Chondrocyte (in vitro differentiated cells): ENCODE results near the gene S1PR1. TPM values are rescaled to one million over a fixed set of nuclear protein-coding genes. Genes with fewer than 3 reads are reported as not detected.

ENCODE experiments used
- DNase-seq: peaks from one replicate; pipeline ENCODE4 v3.0.0; 2021; ENCODE audit warnings: mixed read lengths, low spot score
- H3K27ac Mint-ChIP-seq: one replicate; pipeline ENCODE4 v1.8.0; 2021; ENCODE audit warnings: mild to moderate bottlenecking, moderate library complexity, mixed read lengths; ENCODE audit not compliant: unreplicated experiment
- H3K27me3 Mint-ChIP-seq: 2 replicates; pipeline ENCODE4 v1.8.0; 2021; ENCODE audit warnings: low read depth, mixed read lengths
- H3K36me3 Mint-ChIP-seq: 2 replicates; pipeline ENCODE4 v1.8.0; 2021; ENCODE audit warnings: low read depth, mixed read lengths
- H3K4me1 Mint-ChIP-seq: 2 replicates; pipeline ENCODE4 v1.8.0; 2021; ENCODE audit warnings: low read depth, mild to moderate bottlenecking, mixed read lengths
- H3K4me3 Mint-ChIP-seq: one replicate; pipeline ENCODE4 v1.8.0; 2021; ENCODE audit warnings: mild to moderate bottlenecking, moderate library complexity, mixed read lengths; ENCODE audit not compliant: unreplicated experiment
- H3K9me3 Mint-ChIP-seq: 2 replicates; pipeline ENCODE4 v1.8.0; 2021; ENCODE audit warnings: low read depth, mixed read lengths
- total RNA-seq: library from RNA; stranded (reverse); gene quantifications from 3 replicates; pipeline ENCODE4 v1.2.1, GENCODE V29; 2021
- TF ChIP-seq, protein P1 (sequence below): fragments of 200-600 bp; sonication (generic); IDR thresholded peaks from 2 replicates; pipeline ENCODE4 v1.5.0; 2021; ENCODE audit warnings: antibody characterized with exemption, mild to moderate bottlenecking, moderate library complexity

The S1PR1 gene
- total RNA-seq, 1 donor from 2014 or later: 0.40 TPM

GRCh38 chr1:101282314-101283038 is 45.7 kb downstream of the S1PR1 start:
- H3K4me1 Mint-ChIP-seq: peaks cover 9% of the 10 kb centered on the region
- H3K9me3 Mint-ChIP-seq: peaks cover 2% of the 10 kb centered on the region
- H3K27ac Mint-ChIP-seq: no peak overlapping the region

DNA sequence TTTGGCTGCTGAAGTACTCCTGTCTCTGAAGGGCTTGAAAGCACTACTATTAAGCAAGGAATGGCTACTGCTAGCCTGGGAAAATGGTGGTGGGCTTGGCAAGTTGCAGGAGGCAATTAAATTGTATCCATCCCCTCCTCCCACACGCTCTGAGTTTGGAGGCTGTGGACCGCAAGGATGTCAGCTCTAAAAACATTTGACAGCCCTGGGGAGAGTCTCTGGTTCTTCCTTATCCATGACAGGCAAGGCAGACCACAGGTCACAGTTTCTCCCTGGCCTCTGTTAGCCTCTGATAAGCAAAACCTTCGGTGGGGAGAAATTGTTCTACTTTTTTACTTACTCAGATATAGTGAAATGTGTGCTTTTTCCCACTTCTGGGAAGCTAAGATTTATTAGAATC is 46.6 kb downstream of the S1PR1 start:
- Mint-ChIP-seq H3K36me3 (no peaks in the 10 kb centered on the region), H3K4me1 (peaks cover 9% of the 10 kb centered on the region), H3K27ac (no peak overlapping the region), H3K9me3 (peaks cover 2% of the 10 kb centered on the region), H3K27me3 (peaks cover 2% of the 10 kb centered on the region), H3K4me3 (no peak overlapping the region)
- TF ChIP-seq, protein P1, sequence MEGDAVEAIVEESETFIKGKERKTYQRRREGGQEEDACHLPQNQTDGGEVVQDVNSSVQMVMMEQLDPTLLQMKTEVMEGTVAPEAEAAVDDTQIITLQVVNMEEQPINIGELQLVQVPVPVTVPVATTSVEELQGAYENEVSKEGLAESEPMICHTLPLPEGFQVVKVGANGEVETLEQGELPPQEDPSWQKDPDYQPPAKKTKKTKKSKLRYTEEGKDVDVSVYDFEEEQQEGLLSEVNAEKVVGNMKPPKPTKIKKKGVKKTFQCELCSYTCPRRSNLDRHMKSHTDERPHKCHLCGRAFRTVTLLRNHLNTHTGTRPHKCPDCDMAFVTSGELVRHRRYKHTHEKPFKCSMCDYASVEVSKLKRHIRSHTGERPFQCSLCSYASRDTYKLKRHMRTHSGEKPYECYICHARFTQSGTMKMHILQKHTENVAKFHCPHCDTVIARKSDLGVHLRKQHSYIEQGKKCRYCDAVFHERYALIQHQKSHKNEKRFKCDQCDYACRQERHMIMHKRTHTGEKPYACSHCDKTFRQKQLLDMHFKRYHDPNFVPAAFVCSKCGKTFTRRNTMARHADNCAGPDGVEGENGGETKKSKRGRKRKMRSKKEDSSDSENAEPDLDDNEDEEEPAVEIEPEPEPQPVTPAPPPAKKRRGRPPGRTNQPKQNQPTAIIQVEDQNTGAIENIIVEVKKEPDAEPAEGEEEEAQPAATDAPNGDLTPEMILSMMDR: no peak
- DNase-seq: no peak

More at GRCh38 chr1:101282314-101283038, 45.7 kb downstream of the S1PR1 start:
- H3K36me3 Mint-ChIP-seq: no peaks in the 10 kb centered on the region
- H3K4me3 Mint-ChIP-seq: no peak overlapping the region
- TF ChIP-seq, protein P1: no peak
- DNase-seq: no peak
- peaks cover 4% of the 10 kb centered on the region for H3K27me3 Mint-ChIP-seq

DNA sequence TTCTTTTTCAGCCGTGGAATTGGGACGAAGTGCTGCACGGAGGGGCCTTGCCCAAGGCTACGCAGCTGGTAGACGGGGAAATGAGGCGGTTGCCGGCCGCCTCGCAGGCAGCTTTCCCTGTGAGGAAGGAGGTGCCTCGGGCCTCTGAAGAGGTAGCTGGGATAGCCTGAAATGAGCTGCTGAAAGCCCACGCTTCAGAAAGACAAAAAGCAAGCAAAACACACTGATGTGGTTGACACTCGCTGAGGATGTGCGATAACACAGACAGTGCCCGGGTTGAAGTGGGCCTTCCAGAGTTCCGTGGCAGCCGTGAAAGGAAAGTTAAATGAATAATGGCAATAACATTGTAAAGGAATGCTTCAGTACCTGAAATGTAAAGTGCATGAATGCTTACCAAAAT is 47.2 kb downstream of the S1PR1 start:
- Mint-ChIP-seq H3K4me3 (no peak overlapping the region), H3K27ac (no peak overlapping the region), H3K9me3 (peaks cover 2% of the 10 kb centered on the region), H3K4me1 (peaks cover 12% of the 10 kb centered on the region), H3K27me3 (peaks cover 2% of the 10 kb centered on the region), H3K36me3 (no peaks in the 10 kb centered on the region)
- TF ChIP-seq, protein P1: no peak
- no peak for DNase-seq

- no peak for DNase-seq
- Mint-ChIP-seq H3K27me3 (no peaks in the 10 kb centered on the region), H3K27ac (no peak overlapping the region), H3K4me3 (no peak overlapping the region), H3K4me1 (peaks cover 12% of the 10 kb centered on the region), H3K36me3 (no peaks in the 10 kb centered on the region), H3K9me3 (peaks cover 2% of the 10 kb centered on the region)
- TF ChIP-seq, protein P1: no peak
These were observed 47.9 kb downstream of the S1PR1 start for GRCh38 chr1:101284622-101285218.

DNA sequence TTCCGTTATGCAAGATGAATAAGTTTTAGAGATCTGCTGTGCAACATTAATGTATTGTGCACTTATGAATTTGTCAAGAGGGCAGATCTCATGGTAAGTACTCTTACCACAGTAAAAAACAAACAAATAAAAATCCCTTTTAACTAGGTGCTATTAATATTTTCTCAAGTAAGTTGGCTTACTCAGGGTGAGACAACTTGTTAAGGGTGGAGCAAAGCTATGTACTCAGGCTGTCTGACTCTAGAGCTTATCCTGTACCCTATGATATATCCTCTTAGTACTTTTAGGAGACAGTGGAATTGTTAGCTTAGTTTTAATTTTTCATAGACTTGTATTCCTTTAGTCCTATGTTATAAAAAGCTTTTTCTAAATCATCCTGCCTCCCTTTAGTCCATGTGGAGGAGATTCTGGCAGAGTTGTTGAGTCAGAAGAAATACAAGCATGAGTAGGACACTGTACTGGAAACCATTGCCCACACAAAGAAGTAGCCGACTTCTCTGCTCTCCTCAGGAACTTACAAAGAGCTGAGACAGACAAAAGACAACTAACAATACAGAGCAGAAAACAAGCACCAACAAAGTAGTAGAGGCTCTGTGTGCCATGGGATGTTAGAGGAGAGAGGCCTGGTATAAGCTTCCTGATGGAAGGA is 49.2 kb downstream of the S1PR1 start:
- Mint-ChIP-seq H3K9me3 (peaks cover 2% of the 10 kb centered on the region), H3K4me3 (no peak overlapping the region), H3K4me1 (peaks cover 12% of the 10 kb centered on the region), H3K27me3 (no peaks in the 10 kb centered on the region), H3K27ac (no peak overlapping the region), H3K36me3 (no peaks in the 10 kb centered on the region)
- DNase-seq: no peak
- TF ChIP-seq, protein P1: no peak
